H9 (cell line): ENCODE results near the gene DHRSX. TPM values are rescaled to one million over a fixed set of nuclear protein-coding genes. Genes with fewer than 3 reads are reported as not detected.

Experiments used
- DNase-seq: peaks from one replicate; pipeline ENCODE4 v3.0.0-alpha.2; 2017
- H2AFZ ChIP-seq: one replicate; pipeline ENCODE4 v1.6.1; 2013; ENCODE audit warnings: mild to moderate bottlenecking, low read length, control low read depth, moderate library complexity
- H2AK5ac ChIP-seq: 2 replicates; pipeline ENCODE4 v1.6.1; 2013; ENCODE audit warnings: low read length, control low read depth, mixed read lengths; ENCODE audit not compliant: insufficient read length
- H2BK120ac ChIP-seq: one replicate; pipeline ENCODE4 v1.6.1; 2013; ENCODE audit warnings: low read depth, mild to moderate bottlenecking, low read length, control low read depth, inconsistent platforms; ENCODE audit not compliant: poor library complexity, severe bottlenecking
- H2BK12ac ChIP-seq: 2 replicates; pipeline ENCODE4 v1.6.1; 2013; ENCODE audit warnings: low read length, control low read depth, mixed read lengths, low read depth; ENCODE audit not compliant: insufficient read length
- H2BK15ac ChIP-seq: 2 replicates; pipeline ENCODE4 v1.6.1; 2013; ENCODE audit warnings: low read depth, low read length, control low read depth
- H2BK20ac ChIP-seq: one replicate; pipeline ENCODE4 v1.6.1; 2013; ENCODE audit warnings: low read depth, mild to moderate bottlenecking, low read length, control low read depth, inconsistent platforms; ENCODE audit not compliant: poor library complexity, severe bottlenecking
- H2BK5ac ChIP-seq: 2 replicates; pipeline ENCODE4 v1.6.1; 2013; ENCODE audit warnings: low read length, control low read depth, mixed read lengths; ENCODE audit not compliant: insufficient read length
- H3K14ac ChIP-seq: 2 replicates; pipeline ENCODE4 v1.6.1; 2013; ENCODE audit warnings: low read length, control low read depth; ENCODE audit not compliant: insufficient read depth
- H3K18ac ChIP-seq: 2 replicates; pipeline ENCODE4 v1.6.1; 2013; ENCODE audit warnings: low read depth, mild to moderate bottlenecking, mixed read lengths, low read length, control low read depth; ENCODE audit not compliant: insufficient read length
- H3K23ac ChIP-seq: 2 replicates; pipeline ENCODE4 v1.6.1; 2013; ENCODE audit warnings: low read length, control low read depth, mixed read lengths, low read depth; ENCODE audit not compliant: insufficient read length
- H3K23me2 ChIP-seq: 2 replicates; pipeline ENCODE4 v1.6.1; 2013; ENCODE audit warnings: low read depth, mild to moderate bottlenecking, mixed read lengths, low read length, control low read depth; ENCODE audit not compliant: insufficient read length, poor library complexity, severe bottlenecking
- H3K27ac ChIP-seq: 2 replicates; pipeline ENCODE4 v1.5.1; 2013; ENCODE audit warnings: low read length, control low read depth, mixed read lengths, low read depth; ENCODE audit not compliant: insufficient read length
- H3K27me3 ChIP-seq: 2 replicates; pipeline ENCODE4 v1.6.1; 2013; ENCODE audit warnings: low read length, control low read depth, inconsistent platforms; ENCODE audit not compliant: insufficient read depth
- H3K4ac ChIP-seq: 2 replicates; pipeline ENCODE4 v1.6.1; 2013; ENCODE audit warnings: low read depth, mild to moderate bottlenecking, control low read depth, inconsistent platforms, low read length, moderate library complexity
- H3K4me1 ChIP-seq: 2 replicates; pipeline ENCODE4 v1.6.1; 2013; ENCODE audit warnings: low read length, control low read depth, inconsistent platforms; ENCODE audit not compliant: insufficient read depth
- H3K4me2 ChIP-seq: 2 replicates; pipeline ENCODE4 v1.6.1; 2013; ENCODE audit warnings: low read length, control low read depth, mixed read lengths; ENCODE audit not compliant: insufficient read length, insufficient read depth
- H3K56ac ChIP-seq: 2 replicates; pipeline ENCODE4 v1.6.1; 2013; ENCODE audit warnings: low read depth, mild to moderate bottlenecking, mixed read lengths, low read length, control low read depth; ENCODE audit not compliant: insufficient read length
- H3K79me1 ChIP-seq: 2 replicates; pipeline ENCODE4 v1.6.1; 2013; ENCODE audit warnings: low read depth, mild to moderate bottlenecking, moderate library complexity, low read length, control low read depth, inconsistent platforms; ENCODE audit not compliant: insufficient read depth, poor library complexity, severe bottlenecking
- H3K79me2 ChIP-seq: 2 replicates; pipeline ENCODE4 v1.6.1; 2013; ENCODE audit warnings: low read length, control low read depth, inconsistent platforms; ENCODE audit not compliant: insufficient read depth
- H3K9ac ChIP-seq: 2 replicates; pipeline ENCODE4 v1.6.1; 2013; ENCODE audit warnings: low read length, control low read depth, mixed read lengths; ENCODE audit not compliant: insufficient read length; ENCODE audit errors: extremely low read depth
- H3K9me3 ChIP-seq: one replicate; pipeline ENCODE4 v1.6.1; 2013; ENCODE audit warnings: low read depth, low read length, inconsistent platforms; ENCODE audit not compliant: control insufficient read depth
- H3T11ph ChIP-seq: one replicate; pipeline ENCODE4 v1.6.1; 2013; ENCODE audit warnings: mild to moderate bottlenecking, low read length, control low read depth, inconsistent platforms
- H4K20me1 ChIP-seq: one replicate; pipeline ENCODE4 v1.6.1; 2013; ENCODE audit not compliant: control insufficient read depth, insufficient read length, insufficient read depth
- H4K5ac ChIP-seq: 2 replicates; pipeline ENCODE4 v1.6.1; 2013; ENCODE audit warnings: low read depth, mild to moderate bottlenecking, mixed read lengths, low read length, control low read depth; ENCODE audit not compliant: insufficient read length
- H4K8ac ChIP-seq: replicated peaks from 2 replicates; pipeline ENCODE4 v1.6.1; 2013; ENCODE audit warnings: low read length, control low read depth, mixed read lengths, low read depth; ENCODE audit not compliant: insufficient read length
- H4K91ac ChIP-seq: 2 replicates; pipeline ENCODE4 v1.6.1; 2013; ENCODE audit warnings: low read depth, mild to moderate bottlenecking, moderate library complexity, mixed read lengths, low read length, control low read depth; ENCODE audit not compliant: insufficient read length
- H3K27ac Mint-ChIP-seq, 3 experiments: 2 replicates in 2 of 3; 3 replicates in 1 of 3; pipeline ENCODE4 v1.8.0; 2020 to 2021; ENCODE audit warnings: mixed read lengths in 3 of 3, mild to moderate bottlenecking in 1 of 3, moderate library complexity in 1 of 3
- H3K27me3 Mint-ChIP-seq: 2 replicates; pipeline ENCODE4 v1.8.0; 2021; ENCODE audit warnings: low read depth, mild to moderate bottlenecking, moderate library complexity, mixed read lengths
- H3K36me3 Mint-ChIP-seq, 3 experiments: 2 replicates in 2 of 3; 3 replicates in 1 of 3; pipeline ENCODE4 v1.8.0; 2020 to 2021; ENCODE audit warnings: low read depth in 3 of 3, mixed read lengths in 3 of 3; ENCODE audit not compliant: insufficient read depth in 1 of 3
- H3K4me1 Mint-ChIP-seq, 2 experiments: 2 replicates each; pipeline ENCODE4 v1.8.0; 2020; ENCODE audit warnings: mixed read lengths in 2 of 2
- H3K4me3 Mint-ChIP-seq, 2 experiments: 2 replicates in 1 of 2; 3 replicates in 1 of 2; pipeline ENCODE4 v1.8.0; 2020 to 2021; ENCODE audit warnings: mild to moderate bottlenecking in 2 of 2, mixed read lengths in 2 of 2, moderate library complexity in 1 of 2
- H3K9me3 Mint-ChIP-seq, 2 experiments: 2 replicates in 1 of 2; 3 replicates in 1 of 2; pipeline ENCODE4 v1.8.0; 2020; ENCODE audit warnings: mild to moderate bottlenecking in 2 of 2, mixed read lengths in 2 of 2, moderate library complexity in 1 of 2
- CTCF ChIP-seq: fragments of 200-600 bp; sonication (generic); conservative IDR thresholded peaks from 3 replicates; pipeline ENCODE4 v1.8.0; 2021; ENCODE audit warnings: antibody characterized with exemption, mild to moderate bottlenecking
- WGBS: extraction: QIAGEN DNeasy Blood & Tissue Kit; methylation state at CpG from one replicate; pipeline ENCODE4 v1.1.7; 2013; ENCODE audit warnings: missing lambda C conversion rate, low lambda C conversion rate, mixed read lengths; ENCODE audit not compliant: insufficient read length; ENCODE audit errors: extremely low coverage; 5-methylcytosine and 5-hydroxymethylcytosine counted together
- total RNA-seq: library from RNA; stranded (reverse); gene quantifications from 2 replicates; pipeline ENCODE4 v1.2.1, GENCODE V29; 2021

DHRSX gene
- total RNA-seq, 1 experiment from 2014 or later: 44.0 TPM

- Histone ChIP-seq H3T11ph (no peak overlapping the region), H4K5ac (no peak overlapping the region), H3K4me2 (no peak overlapping the region), H3K56ac (no peak overlapping the region), H4K20me1 (no peaks in the 10 kb centered on the region), H2BK5ac (no peak overlapping the region), H2BK120ac (no peak overlapping the region), H3K14ac (no peak overlapping the region), H3K9me3 (no peaks in the 10 kb centered on the region), H3K9ac (no peak overlapping the region), H3K27me3 (no peaks in the 10 kb centered on the region), H3K79me2 (no peaks in the 10 kb centered on the region), H4K91ac (no peak overlapping the region), H4K8ac (no peak overlapping the region), H2BK15ac (no peak overlapping the region), H2AK5ac (no peak overlapping the region), H2BK20ac (no peak overlapping the region), H3K23ac (no peak overlapping the region), H2BK12ac (no peak overlapping the region), H3K79me1 (no peaks in the 10 kb centered on the region), H3K23me2 (no peaks in the 10 kb centered on the region), H2AFZ (no peak overlapping the region), H3K18ac (no peak overlapping the region), H3K27ac (no peak overlapping the region), H3K4me1 (peaks cover 4% of the 10 kb centered on the region; the same call in 1 of the 2 replicates), H3K4ac (no peak overlapping the region)
- H3K9me3 Mint-ChIP-seq: peaks cover 0 to 18% of the 10 kb centered on the region in 2 experiments; a peak in 2 of 5 replicates
- TF ChIP-seq CTCF: no peak
- no peak for DNase-seq
- H3K27me3 Mint-ChIP-seq: no peaks in the 10 kb centered on the region
- peaks cover 10 to 14% of the 10 kb centered on the region in 2 experiments for H3K4me1 Mint-ChIP-seq
- no peak overlapping the region for H3K27ac Mint-ChIP-seq
- no CpG with 5 or more reads among the region's 7 CpGs for whole genome bisulfite sequencing
- no peak overlapping the region for H3K4me3 Mint-ChIP-seq
- H3K36me3 Mint-ChIP-seq: peaks cover 26 to 58% (median 53%) of the 10 kb centered on the region in 3 experiments
These were observed 159.8 kb downstream of the DHRSX start for GRCh38 chrX:2340991-2341390.
